Caco-2 (cell line): ENCODE data around the gene SERPINE3. TPM values are rescaled to one million over a fixed set of nuclear protein-coding genes. Genes with fewer than 3 reads are reported as not detected.

Experiments used
- BruUV-seq: library from RNA; stranded (reverse); fragments of 400-500 nt; replicated peaks from 2 replicates; lab custom pipeline; 2021; lab: Mats Ljungman, UMichigan
- CTCF ChIA-PET: fragments of 300-600 bp; sonication (Branson Sonifier 250); formaldehyde crosslinking; loops from one replicate; lab custom pipeline; 2022; ENCODE audit warnings: antibody characterized with exemption; lab: Charles Lee
- POLR2A ChIA-PET: fragments of 300-600 bp; sonication (Branson Sonifier 250); formaldehyde crosslinking; loops from one replicate; lab custom pipeline; 2022; ENCODE audit warnings: antibody characterized with exemption; lab: Charles Lee
- DNase-seq, 2 experiments: peaks; one replicate each; pipeline versions ENCODE4 v3.0.0 to v3.0.0-alpha.2; 2020 to 2022
- H3K27me3 ChIP-seq: replicated peaks from 2 replicates; pipeline ENCODE4 v1.6.0; 2011; ENCODE audit warnings: low read length; ENCODE audit not compliant: control insufficient read depth, insufficient read depth
- H3K36me3 ChIP-seq: 2 replicates; pipeline ENCODE4 v1.5.1; 2011; ENCODE audit warnings: low read length; ENCODE audit not compliant: control insufficient read depth, insufficient read depth
- H3K4me1 ChIP-seq: fragments of 250-450 bp; sonication (Bioruptor Pico); 2 replicates; pipeline ENCODE4 v1.5.1; 2020; ENCODE audit warnings: mild to moderate bottlenecking
- H3K4me3 ChIP-seq: 2 replicates; pipeline ENCODE4 v1.5.1; 2011; ENCODE audit warnings: low read depth, mild to moderate bottlenecking, control low read depth, low read length
- H3K9me3 ChIP-seq: fragments of 250-450 bp; sonication (Bioruptor Pico); 2 replicates; pipeline ENCODE4 v1.5.1; 2020; ENCODE audit warnings: mild to moderate bottlenecking, moderate library complexity
- H3K27ac Mint-ChIP-seq: one replicate; pipeline ENCODE4 v1.8.0; 2022; ENCODE audit warnings: mixed read lengths; ENCODE audit not compliant: unreplicated experiment
- H3K27me3 Mint-ChIP-seq: one replicate; pipeline ENCODE4 v1.8.0; 2022; ENCODE audit warnings: mixed read lengths; ENCODE audit not compliant: insufficient read depth, unreplicated experiment
- H3K36me3 Mint-ChIP-seq: one replicate; pipeline ENCODE4 v1.8.0; 2022; ENCODE audit warnings: mild to moderate bottlenecking, mixed read lengths; ENCODE audit not compliant: insufficient read depth, unreplicated experiment
- H3K4me1 Mint-ChIP-seq: one replicate; pipeline ENCODE4 v1.8.0; 2022; ENCODE audit warnings: low read depth, mixed read lengths; ENCODE audit not compliant: unreplicated experiment
- H3K4me3 Mint-ChIP-seq: one replicate; pipeline ENCODE4 v1.8.0; 2022; ENCODE audit warnings: mild to moderate bottlenecking, moderate library complexity, mixed read lengths; ENCODE audit not compliant: unreplicated experiment
- H3K9me3 Mint-ChIP-seq: one replicate; pipeline ENCODE4 v1.8.0; 2022; ENCODE audit warnings: mixed read lengths; ENCODE audit not compliant: unreplicated experiment
- intact Hi-C: fragments of 100-400 bp; cut with micrococcal nuclease; formaldehyde crosslinking; loops from one replicate; pipeline ENCODE4 v1.10.0; 2022; ENCODE audit not compliant: unreplicated experiment
- total RNA-seq: library from RNA; stranded (reverse); gene quantifications from 2 replicates; pipeline ENCODE4 v1.2.3, GENCODE V29; 2022
- TF ChIP-seq, protein P1 (sequence below), 2 experiments: fragments of 200-600 bp in 1 of 2; IDR thresholded peaks; 1 replicate in 1 of 2; 2 replicates in 1 of 2; pipeline versions ENCODE4 v1.5.1 to v1.8.0; 2011 to 2022; ENCODE audit warnings: antibody characterized with exemption in 1 of 2, control low read depth in 1 of 2, inconsistent platforms in 1 of 2, low read depth in 1 of 2, low read length in 1 of 2, mild to moderate bottlenecking in 1 of 2, moderate library complexity in 1 of 2; ENCODE audit not compliant: insufficient read depth in 1 of 2, severe bottlenecking in 1 of 2, unreplicated experiment in 1 of 2

Gene SERPINE3
- total RNA-seq, 1 experiment from 2014 or later = not detected

DNA sequence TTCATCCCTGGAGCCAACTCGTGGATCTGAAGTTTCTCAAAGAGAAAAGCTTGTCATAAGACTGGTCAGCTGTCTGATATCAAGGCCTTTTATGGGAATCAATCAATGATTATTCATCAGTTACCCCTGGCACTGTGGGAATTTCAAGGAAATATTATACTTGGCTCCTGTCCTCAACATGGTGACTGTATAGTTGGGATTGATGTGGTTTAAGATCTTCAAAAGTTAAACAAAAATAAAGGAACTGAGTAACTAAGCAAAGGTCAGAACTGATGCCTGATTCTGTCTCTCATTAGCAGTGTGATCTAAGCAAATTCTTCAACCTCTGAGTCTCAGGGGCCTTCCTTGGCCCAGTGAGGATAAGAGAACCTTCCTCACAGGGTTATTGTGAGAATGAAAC lies 22.2 kb upstream of the SERPINE3 start:
- Histone ChIP-seq H3K27me3 (no peaks in the 10 kb centered on the region), H3K36me3 (no peaks in the 10 kb centered on the region), H3K4me3 (no peak overlapping the region), H3K4me1 (no peaks in the 10 kb centered on the region), H3K9me3 (no peaks in the 10 kb centered on the region)
- no peaks in the 10 kb centered on the region for H3K4me1 Mint-ChIP-seq
- no peak overlapping the region for H3K27ac Mint-ChIP-seq
- BruUV-seq = no TSS peak
- TF ChIP-seq, protein P1, sequence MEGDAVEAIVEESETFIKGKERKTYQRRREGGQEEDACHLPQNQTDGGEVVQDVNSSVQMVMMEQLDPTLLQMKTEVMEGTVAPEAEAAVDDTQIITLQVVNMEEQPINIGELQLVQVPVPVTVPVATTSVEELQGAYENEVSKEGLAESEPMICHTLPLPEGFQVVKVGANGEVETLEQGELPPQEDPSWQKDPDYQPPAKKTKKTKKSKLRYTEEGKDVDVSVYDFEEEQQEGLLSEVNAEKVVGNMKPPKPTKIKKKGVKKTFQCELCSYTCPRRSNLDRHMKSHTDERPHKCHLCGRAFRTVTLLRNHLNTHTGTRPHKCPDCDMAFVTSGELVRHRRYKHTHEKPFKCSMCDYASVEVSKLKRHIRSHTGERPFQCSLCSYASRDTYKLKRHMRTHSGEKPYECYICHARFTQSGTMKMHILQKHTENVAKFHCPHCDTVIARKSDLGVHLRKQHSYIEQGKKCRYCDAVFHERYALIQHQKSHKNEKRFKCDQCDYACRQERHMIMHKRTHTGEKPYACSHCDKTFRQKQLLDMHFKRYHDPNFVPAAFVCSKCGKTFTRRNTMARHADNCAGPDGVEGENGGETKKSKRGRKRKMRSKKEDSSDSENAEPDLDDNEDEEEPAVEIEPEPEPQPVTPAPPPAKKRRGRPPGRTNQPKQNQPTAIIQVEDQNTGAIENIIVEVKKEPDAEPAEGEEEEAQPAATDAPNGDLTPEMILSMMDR (IDR thresholded peaks at IDR 0.05; ENCODE audit: insufficient read depth in 1 of 2, low read depth in 1 of 2, low read length in 1 of 2, severe bottlenecking in 1 of 2, unreplicated experiment in 1 of 2) = no peak
- intact Hi-C loops = no loop called here
- H3K4me3 Mint-ChIP-seq = no peak overlapping the region
- no peaks in the 10 kb centered on the region for H3K36me3 Mint-ChIP-seq
- no peaks in the 10 kb centered on the region for H3K27me3 Mint-ChIP-seq
- ChIA-PET CTCF (no interaction called here), POLR2A (no interaction called here)
- no peaks in the 10 kb centered on the region for H3K9me3 Mint-ChIP-seq
- no peak for DNase-seq

DNA sequence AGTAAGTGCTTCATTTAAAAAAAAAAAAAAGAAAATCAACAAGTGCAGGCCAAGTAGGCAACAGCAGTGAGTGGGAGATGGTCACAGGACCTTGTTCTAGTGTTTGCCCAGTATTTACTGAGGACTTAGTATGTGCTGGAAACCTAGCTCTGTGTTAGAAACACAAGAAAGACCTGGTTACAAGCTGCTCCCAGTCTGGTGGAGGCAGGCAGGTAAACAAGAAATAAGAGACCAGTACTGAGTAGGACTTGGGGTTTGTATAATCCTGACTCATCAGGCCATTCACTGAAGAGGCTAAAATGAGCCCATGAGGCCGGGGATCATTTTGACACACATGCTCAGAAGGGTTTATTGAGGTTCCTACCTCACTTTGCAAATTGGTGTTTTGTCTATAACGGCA lies 21.5 kb upstream of the SERPINE3 start:
- Mint-ChIP-seq H3K9me3 (no peaks in the 10 kb centered on the region), H3K27ac (no peak overlapping the region), H3K27me3 (no peaks in the 10 kb centered on the region), H3K4me3 (no peak overlapping the region), H3K36me3 (no peaks in the 10 kb centered on the region), H3K4me1 (no peaks in the 10 kb centered on the region)
- TF ChIP-seq, protein P1 (IDR thresholded peaks at IDR 0.05; ENCODE audit: insufficient read depth in 1 of 2, low read depth in 1 of 2, low read length in 1 of 2, severe bottlenecking in 1 of 2, unreplicated experiment in 1 of 2) = no peak
- Histone ChIP-seq H3K36me3 (no peaks in the 10 kb centered on the region), H3K4me3 (no peak overlapping the region), H3K9me3 (no peaks in the 10 kb centered on the region), H3K4me1 (no peaks in the 10 kb centered on the region), H3K27me3 (no peaks in the 10 kb centered on the region)
- BruUV-seq = no TSS peak
- intact Hi-C loops = no loop called here
- POLR2A ChIA-PET = interaction anchor here (0.6 kb wide), 1 partner anchor 957 kb away, joined by 3 read pairs; no protein-coding TSS in a partner anchor
- CTCF ChIA-PET = no interaction called here
- no peak for DNase-seq

DNA sequence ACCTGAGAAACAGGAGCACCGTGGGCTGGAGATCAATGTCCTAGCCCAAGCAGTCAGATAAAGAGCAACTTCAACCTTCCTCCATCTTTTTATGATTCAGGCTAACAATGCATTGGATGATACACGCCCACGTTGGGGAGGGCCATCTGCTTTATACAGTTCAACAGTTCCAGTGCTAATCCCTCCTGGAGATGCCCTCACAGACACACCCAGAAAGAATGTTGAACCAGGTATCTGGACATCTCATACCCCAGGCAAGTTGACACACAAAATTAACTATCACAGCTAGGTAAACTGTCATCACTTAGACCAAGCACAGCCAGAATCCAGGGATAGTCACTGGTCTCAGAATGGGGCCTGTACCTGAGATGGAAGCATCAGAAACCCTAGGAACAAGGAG lies 20.6 kb upstream of the SERPINE3 start:
- H3K27me3 ChIP-seq = no peaks in the 10 kb centered on the region
- TF ChIP-seq, protein P1 (IDR thresholded peaks at IDR 0.05; ENCODE audit: insufficient read depth in 1 of 2, low read depth in 1 of 2, low read length in 1 of 2, severe bottlenecking in 1 of 2, unreplicated experiment in 1 of 2) = no peak
- Mint-ChIP-seq H3K9me3 (no peaks in the 10 kb centered on the region), H3K27ac (no peak overlapping the region), H3K4me1 (no peaks in the 10 kb centered on the region), H3K27me3 (no peaks in the 10 kb centered on the region), H3K36me3 (no peaks in the 10 kb centered on the region), H3K4me3 (no peak overlapping the region)
- H3K4me1 ChIP-seq = no peaks in the 10 kb centered on the region
- no peaks in the 10 kb centered on the region for H3K36me3 ChIP-seq
- no TSS peak for BruUV-seq
- ChIA-PET POLR2A (no interaction called here), CTCF (no interaction called here)
- H3K9me3 ChIP-seq = no peaks in the 10 kb centered on the region
- H3K4me3 ChIP-seq = no peak overlapping the region
- no peak for DNase-seq
- intact Hi-C loops = no loop called here
